Thymus (tissue), 11 donors: ENCODE data around the gene NEK6. TPM values are rescaled to one million over a fixed set of nuclear protein-coding genes. Genes with fewer than 3 reads are reported as not detected.

ENCODE experiments used
- DNase-seq, 9 donors: peaks; one replicate each; pipeline ENCODE4 v3.0.0-alpha.2; 2013; ENCODE audit warnings: low spot score in 9 of 9, low read depth in 6 of 9, missing footprints in 1 of 9
- H3K27ac ChIP-seq, 2 donors: one replicate each; pipeline ENCODE4 v1.5.1; 2013; ENCODE audit warnings: control low read depth in 1 of 2, low read depth in 1 of 2, low read length in 1 of 2, mild to moderate bottlenecking in 1 of 2, moderate library complexity in 1 of 2
- H3K27me3 ChIP-seq, 2 donors: one replicate each; pipeline ENCODE4 v1.5.1; 2013; ENCODE audit warnings: low read length in 1 of 2; ENCODE audit not compliant: control insufficient read depth in 2 of 2, insufficient read depth in 1 of 2
- H3K36me3 ChIP-seq, 2 donors: one replicate each; pipeline ENCODE4 v1.5.1; 2013; ENCODE audit warnings: low read length in 1 of 2, mild to moderate bottlenecking in 1 of 2, moderate library complexity in 1 of 2; ENCODE audit not compliant: control insufficient read depth in 2 of 2, insufficient read depth in 2 of 2
- H3K4me1 ChIP-seq, 2 donors: one replicate each; pipeline ENCODE4 v1.5.1; 2013; ENCODE audit warnings: low read length in 2 of 2; ENCODE audit not compliant: control insufficient read depth in 2 of 2, insufficient read depth in 2 of 2
- H3K4me3 ChIP-seq, 2 donors: one replicate each; pipeline ENCODE4 v1.5.1; 2013; ENCODE audit warnings: low read length in 2 of 2, control low read depth in 1 of 2, mild to moderate bottlenecking in 1 of 2
- H3K9me3 ChIP-seq, 2 donors: one replicate each; pipeline ENCODE4 v1.5.1; 2013; ENCODE audit warnings: low read length in 1 of 2, mild to moderate bottlenecking in 1 of 2; ENCODE audit not compliant: control insufficient read depth in 2 of 2, insufficient read depth in 1 of 2
- WGBS: extraction: QIAGEN DNeasy Blood & Tissue Kit; methylation state at CpG from one replicate; pipeline ENCODE4 v1.1.7; 2013; 5-methylcytosine and 5-hydroxymethylcytosine counted together
- polyA plus RNA-seq: library from polyadenylated mRNA; stranded (reverse); fragments of 200-250 nt; gene quantifications from one replicate; pipeline ENCODE4 v1.2.3, GENCODE V29; 2013
- total RNA-seq: library from RNA; stranded (reverse); fragments of 120-200 nt; gene quantifications from one replicate; pipeline ENCODE4 v1.2.4, GENCODE V29; 2013
- donor health status: healthy.

The NEK6 gene
- total and polyA plus RNA-seq, 2 donors: 8.3 to 9.8 TPM

GRCh38 chr9:124315882-124316281, 58.1 kb downstream of the NEK6 start:
- Histone ChIP-seq H3K27me3 (no peaks in the 10 kb centered on the region), H3K36me3 (no peaks in the 10 kb centered on the region), H3K4me3 (no peak overlapping the region), H3K4me1 (no peaks in the 10 kb centered on the region), H3K9me3 (no peaks in the 10 kb centered on the region), H3K27ac (no peak overlapping the region)
- 89% methylated on average over 16 of the region's 16 CpGs for WGBS
- DNase-seq: no peak

DNA sequence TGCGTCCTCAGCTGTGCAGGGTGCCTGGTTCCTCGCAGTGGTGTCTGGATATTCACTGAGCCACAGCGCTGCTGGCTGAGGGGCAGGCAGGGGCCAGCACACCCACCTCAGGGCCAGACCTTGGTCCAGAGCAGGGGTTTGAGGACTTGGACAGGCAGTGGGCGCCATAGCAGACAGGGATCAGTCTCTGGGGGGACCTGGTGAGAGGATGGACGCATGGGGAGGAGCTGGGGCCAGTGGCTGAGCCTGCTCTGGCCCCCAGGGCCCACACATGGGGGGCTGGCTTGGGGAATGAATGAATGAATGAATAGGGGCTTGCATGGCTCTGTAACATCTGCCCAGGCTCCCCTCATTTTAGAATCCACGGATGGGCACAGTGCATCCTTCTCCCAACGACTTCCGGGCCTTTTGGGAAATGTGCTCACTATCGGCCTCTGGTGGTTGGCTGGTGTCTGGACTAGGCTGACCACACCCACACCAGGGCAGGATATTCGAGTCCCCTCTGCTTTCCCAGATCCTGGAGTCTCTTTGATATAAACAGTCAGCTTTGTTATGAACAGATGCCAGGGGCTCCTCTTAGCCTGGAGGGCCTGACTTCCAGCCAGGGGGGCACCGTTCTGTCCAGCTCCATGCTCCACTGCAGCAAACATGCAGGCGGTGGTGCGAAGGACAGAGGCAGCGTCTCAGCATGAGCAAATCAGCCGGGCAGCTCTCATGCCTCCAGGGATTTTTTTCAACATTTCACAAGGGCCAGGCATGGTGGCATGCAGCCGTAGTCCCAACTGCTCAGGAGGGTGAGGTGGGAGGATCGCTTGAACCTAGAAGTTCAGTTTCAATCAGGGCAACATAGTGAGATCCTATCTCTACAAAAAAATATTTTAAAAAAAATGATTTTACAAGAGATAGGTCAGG, 62.6 kb downstream of the NEK6 start:
- 85% methylated on average over 17 of the region's 17 CpGs for WGBS
- Histone ChIP-seq H3K36me3 (no peaks in the 10 kb centered on the region), H3K27me3 (no peaks in the 10 kb centered on the region), H3K27ac (no peak overlapping the region), H3K9me3 (no peaks in the 10 kb centered on the region), H3K4me1 (no peaks in the 10 kb centered on the region), H3K4me3 (no peak overlapping the region)
- peak in 3 of 9 donors; percentile 13 to 28 (median 19) for DNase-seq

DNA sequence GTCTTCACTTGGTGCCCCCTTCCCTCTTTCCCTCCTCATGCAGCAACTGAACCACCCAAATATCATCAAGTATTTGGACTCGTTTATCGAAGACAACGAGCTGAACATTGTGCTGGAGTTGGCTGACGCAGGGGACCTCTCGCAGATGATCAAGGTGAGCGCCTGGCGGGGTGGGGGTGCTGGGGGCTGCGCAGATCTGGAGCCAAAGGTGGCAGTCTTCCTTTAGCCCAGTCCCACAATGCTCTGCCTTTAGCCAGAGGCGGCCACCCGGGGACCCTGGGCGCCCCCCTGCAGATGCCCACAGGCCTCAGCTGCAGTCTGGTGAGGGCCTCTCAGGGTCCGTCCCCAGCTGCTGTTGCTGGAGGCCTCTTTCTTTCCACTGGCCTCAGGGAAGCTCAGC, 63.7 kb downstream of the NEK6 start:
- no peak overlapping the region for H3K27ac ChIP-seq
- H3K36me3 ChIP-seq: no peaks in the 10 kb centered on the region
- no peak for DNase-seq
- no peak overlapping the region for H3K4me3 ChIP-seq
- no peaks in the 10 kb centered on the region for H3K4me1 ChIP-seq
- 97% methylated on average over 12 of the region's 12 CpGs for WGBS
- no peaks in the 10 kb centered on the region for H3K27me3 ChIP-seq
- H3K9me3 ChIP-seq: no peaks in the 10 kb centered on the region

GRCh38 chr9:124321935-124322334, 64.2 kb downstream of the NEK6 start:
- H3K27ac ChIP-seq: no peak overlapping the region
- 93% methylated on average over 4 of the region's 4 CpGs for WGBS
- H3K4me1 ChIP-seq: no peaks in the 10 kb centered on the region
- H3K27me3 ChIP-seq: no peaks in the 10 kb centered on the region
- H3K9me3 ChIP-seq: no peaks in the 10 kb centered on the region
- H3K36me3 ChIP-seq: no peaks in the 10 kb centered on the region
- DNase-seq: no peak
- H3K4me3 ChIP-seq: no peak overlapping the region

DNA sequence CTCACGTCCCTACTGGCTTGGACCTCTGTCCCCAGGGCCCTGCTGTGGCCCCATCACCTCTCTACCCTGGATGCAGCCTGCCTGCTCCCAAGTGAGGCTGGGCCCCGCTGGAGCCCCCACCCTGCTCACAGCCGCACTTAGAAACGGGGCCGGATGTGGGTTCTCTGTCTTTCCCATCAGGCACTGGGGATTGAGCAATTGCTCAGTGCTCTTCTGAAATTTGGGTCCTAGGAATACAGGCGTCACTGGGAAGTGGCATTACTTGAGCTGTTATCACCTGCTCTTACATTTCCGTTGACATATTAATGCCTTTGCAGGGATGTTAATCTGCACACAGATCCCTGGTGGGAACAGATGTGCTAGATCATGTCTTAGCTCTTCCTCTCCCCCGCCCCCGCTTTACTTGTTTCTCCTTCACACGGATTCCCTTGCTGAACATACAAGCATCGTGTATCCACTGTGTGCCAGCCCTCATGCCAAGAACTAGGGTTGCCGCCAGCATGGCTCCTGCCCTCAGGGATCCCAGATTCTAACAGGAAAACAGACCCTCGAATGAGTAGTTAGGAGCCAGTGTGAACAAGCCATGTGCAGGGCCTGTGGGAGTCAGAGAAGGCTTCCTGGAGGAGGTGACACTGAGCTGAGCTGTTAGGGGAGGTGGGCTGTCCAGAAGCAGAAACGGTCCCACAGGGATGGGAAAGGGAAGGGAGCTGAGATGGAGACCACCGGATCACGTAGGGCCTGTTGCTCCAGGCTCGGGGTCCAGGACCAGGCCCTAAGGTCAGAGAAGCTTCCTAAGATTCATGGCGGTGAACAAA, 65.1 kb downstream of the NEK6 start:
- H3K4me1 ChIP-seq: no peaks in the 10 kb centered on the region
- H3K27ac ChIP-seq: no peak overlapping the region
- H3K4me3 ChIP-seq: no peak overlapping the region
- no peaks in the 10 kb centered on the region for H3K36me3 ChIP-seq
- no peaks in the 10 kb centered on the region for H3K27me3 ChIP-seq
- no peaks in the 10 kb centered on the region for H3K9me3 ChIP-seq
- DNase-seq: peak in 1 of 9 donors; percentile 19
- WGBS: 95% methylated on average over 18 of the region's 18 CpGs

DNA sequence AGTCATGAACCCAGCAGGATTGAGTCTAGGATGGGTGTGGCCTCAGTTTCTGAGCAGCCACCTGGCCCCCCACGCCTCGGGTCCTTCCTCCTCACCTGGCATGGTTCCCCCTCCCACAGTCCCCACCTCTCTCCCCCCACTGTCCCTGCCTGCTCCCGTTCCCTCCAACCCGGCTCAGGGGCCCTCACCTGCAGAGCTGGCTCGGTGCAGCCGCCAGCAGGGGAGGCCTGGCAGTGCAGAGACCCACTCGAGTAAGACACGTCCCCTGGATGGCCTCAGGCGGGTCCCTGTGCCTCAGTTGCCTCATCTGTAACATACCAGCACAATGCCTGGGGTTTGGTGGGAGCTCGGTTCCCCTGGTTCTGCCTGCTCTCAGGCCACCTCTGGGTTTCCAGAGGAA, 66.2 kb downstream of the NEK6 start:
- no peaks in the 10 kb centered on the region for H3K27me3 ChIP-seq
- no peak for DNase-seq
- WGBS: 94% methylated on average over 10 of the region's 10 CpGs
- no peak overlapping the region for H3K27ac ChIP-seq
- H3K9me3 ChIP-seq: no peaks in the 10 kb centered on the region
- H3K4me3 ChIP-seq: no peak overlapping the region
- no peaks in the 10 kb centered on the region for H3K36me3 ChIP-seq
- H3K4me1 ChIP-seq: no peaks in the 10 kb centered on the region

DNA sequence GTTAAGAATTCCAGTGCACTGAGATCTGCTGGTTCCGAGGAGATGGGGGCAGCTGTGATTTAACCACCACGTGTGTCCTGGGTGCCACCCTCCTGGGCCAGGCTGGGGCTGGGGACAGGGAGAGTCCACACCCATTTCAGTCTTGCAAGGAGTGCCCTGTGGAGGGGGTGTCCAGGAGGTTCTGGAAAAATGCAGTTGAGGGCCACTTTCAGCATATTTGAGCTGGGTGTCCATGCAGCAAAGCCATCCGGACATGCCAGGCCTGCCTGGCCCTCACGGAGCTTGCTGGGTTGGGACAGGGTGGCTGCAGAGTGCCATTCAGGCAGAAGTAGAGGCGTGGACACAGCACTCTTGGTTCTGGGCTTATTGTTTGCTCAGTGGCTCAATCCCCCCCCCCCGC, 68.1 kb downstream of the NEK6 start:
- no peak for DNase-seq
- no peaks in the 10 kb centered on the region for H3K36me3 ChIP-seq
- WGBS: 95% methylated on average over 6 of the region's 6 CpGs
- no peak overlapping the region for H3K4me3 ChIP-seq
- H3K4me1 ChIP-seq: no peaks in the 10 kb centered on the region
- no peak overlapping the region for H3K27ac ChIP-seq
- no peaks in the 10 kb centered on the region for H3K9me3 ChIP-seq
- H3K27me3 ChIP-seq: no peaks in the 10 kb centered on the region

DNA sequence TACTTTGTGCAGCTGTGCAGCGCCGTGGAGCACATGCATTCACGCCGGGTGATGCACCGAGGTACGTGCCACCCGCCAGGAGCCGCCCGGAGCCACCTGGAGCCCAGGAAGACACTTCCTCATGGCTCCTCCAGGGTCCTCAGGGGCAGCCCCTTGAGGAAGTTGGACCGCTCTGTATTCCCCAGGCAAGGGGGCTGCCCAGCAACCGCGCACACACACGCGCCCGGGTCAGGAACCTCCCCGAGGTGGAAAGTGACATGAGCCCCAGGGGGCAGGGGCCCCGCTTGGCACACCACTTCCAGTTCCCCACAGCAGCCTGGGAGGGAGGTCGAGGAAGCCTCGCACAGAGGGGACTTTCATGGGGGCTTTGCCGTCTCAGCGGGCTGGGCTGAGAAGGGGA, 68.6 kb downstream of the NEK6 start:
- DNase-seq: no peak
- 94% methylated on average over 21 of the region's 21 CpGs for WGBS
- H3K27ac ChIP-seq: no peak overlapping the region

GRCh38 chr9:124327491-124327890, 69.7 kb downstream of the NEK6 start:
- H3K4me1 ChIP-seq: no peaks in the 10 kb centered on the region
- H3K27me3 ChIP-seq: no peaks in the 10 kb centered on the region
- no peak overlapping the region for H3K27ac ChIP-seq
- no peaks in the 10 kb centered on the region for H3K36me3 ChIP-seq
- 95% methylated on average over 9 of the region's 9 CpGs for WGBS
- no peak overlapping the region for H3K4me3 ChIP-seq
- DNase-seq: no peak
- H3K9me3 ChIP-seq: no peaks in the 10 kb centered on the region

More for the DNA sequence above, 68.6 kb downstream of the NEK6 start:
- H3K9me3 ChIP-seq: no peaks in the 10 kb centered on the region
- H3K4me3 ChIP-seq: no peak overlapping the region
- H3K36me3 ChIP-seq: no peaks in the 10 kb centered on the region
- H3K27me3 ChIP-seq: no peaks in the 10 kb centered on the region
- no peaks in the 10 kb centered on the region for H3K4me1 ChIP-seq
